ENCODE results near the gene ST8SIA4. TPM values are rescaled to one million over a fixed set of nuclear protein-coding genes. Genes with fewer than 3 reads are reported as not detected.

ST8SIA4 gene
- total and polyA plus RNA-seq, 10 of the 15 experiments (the other 5 are each of a cell fraction or from before 2014, with no cell fraction given), result 4.4 to 30.9 (median 19.5) TPM

DNA sequence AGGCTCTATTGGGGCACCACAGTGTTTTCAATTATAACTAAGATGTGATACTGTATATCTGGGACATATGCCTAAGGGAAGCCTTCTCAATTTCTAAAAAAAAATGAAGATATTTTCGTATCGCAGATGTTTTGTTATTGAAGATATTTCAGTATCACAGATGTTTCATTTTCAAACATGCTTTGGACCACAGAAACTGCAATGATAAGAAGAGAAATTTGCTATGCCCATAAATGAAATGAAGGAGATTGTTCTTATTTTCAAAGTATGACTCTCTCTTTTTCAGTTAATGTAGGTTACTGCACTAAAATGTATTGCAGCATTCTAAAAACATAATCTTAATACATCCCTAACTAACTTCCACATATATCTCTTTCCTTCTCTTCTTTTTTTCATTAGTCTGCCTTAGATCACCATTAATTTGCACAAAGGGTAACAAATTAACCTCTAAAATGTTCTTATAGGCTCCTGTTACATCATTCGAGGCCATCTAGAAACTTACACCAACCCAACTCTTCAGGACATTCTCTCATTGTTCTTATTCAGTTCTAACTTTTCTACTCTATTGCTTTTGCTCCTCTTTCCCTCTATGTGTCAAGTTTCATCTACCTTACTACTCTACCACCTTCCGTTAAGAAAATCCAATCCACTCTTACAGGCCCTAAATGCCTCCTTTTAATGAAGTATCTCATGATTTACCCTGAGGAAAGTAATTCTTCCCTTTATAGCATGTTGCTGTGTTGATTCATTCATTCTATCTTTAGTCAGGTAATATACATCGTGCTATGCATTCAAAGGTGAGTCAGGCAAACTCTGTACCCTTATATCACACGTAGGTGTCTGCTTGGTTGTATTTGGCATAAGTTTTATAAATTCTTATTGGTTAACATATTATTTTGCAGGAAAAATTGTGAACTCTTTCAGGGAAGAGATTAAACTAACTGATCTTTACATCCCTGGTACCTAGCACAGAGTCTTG, 70.5 kb downstream of the ST8SIA4 start:
- POLR2A ChIA-PET, result no interaction called here

More for the DNA sequence above, 70.5 kb downstream of the ST8SIA4 start:
- Histone ChIP-seq H4K20me1 (ENCODE audit: control insufficient read depth, insufficient read depth) (no peaks in the 10 kb centered on the region), H3K9me3 (replicated peaks; ENCODE audit: control insufficient read depth, insufficient read depth, low read length) (peaks cover 14% of the 10 kb centered on the region), H3K4me1 (ENCODE audit: control insufficient read depth, insufficient read depth, low read length) (peaks cover 21% of the 10 kb centered on the region), H3K27me3 (replicated peaks in 1 of 2; ENCODE audit: control insufficient read depth in 2 of 2, insufficient read depth in 2 of 2, low read length in 1 of 2) (no peaks in the 10 kb centered on the region), H3K36me3 (ENCODE audit: control insufficient read depth in 2 of 2, insufficient read depth in 2 of 2, low read length in 1 of 2) (0 out of 4 replicates have a peak, but pooled peaks cover 0 to 2% of the 10 kb centered on the region in 2 experiments), H3K4me3 (peak overlapping the region; percentile 36; the same call in 1 of the 2 replicates), H3K9ac (ENCODE audit: control insufficient read depth, insufficient read depth, low read length) (peak overlapping the region; percentile 12; the same call in 1 of the 2 replicates), H2AFZ (ENCODE audit: control insufficient read depth, low read depth, low read length) (no peak overlapping the region), H3K27ac (ENCODE audit: control insufficient read depth, insufficient read depth) (peak overlapping the region; percentile 75), H3K4me2 (ENCODE audit: control insufficient read depth, insufficient read depth) (peak overlapping the region; percentile 56), H3K79me2 (ENCODE audit: control insufficient read depth, insufficient read depth, low read length) (peaks cover 13% of the 10 kb centered on the region)
- DNase-seq (ENCODE audit: low read depth, low spot score) (no peak), FAIRE-seq (no peak), ATAC-seq (peak; percentile 40)
- TF ChIP-seq CBFB (IDR thresholded peaks at IDR 0.05; ENCODE audit: low read depth), result no peak
- TF ChIP-seq CBX3 (IDR thresholded peaks at IDR 0.05; ENCODE audit: borderline replicate concordance, low read depth), result no peak
- TF ChIP-seq FOXM1 (IDR thresholded peaks at IDR 0.05; ENCODE audit: low read depth, low read length), result 0 out of 2 replicates have a peak, but pooled peaks have one; percentile 19
- TF ChIP-seq ATF7 (IDR thresholded peaks at IDR 0.05; ENCODE audit: low read depth), result peak; percentile 23; the same call in 1 of the 2 replicates
- TF ChIP-seq MEF2A (IDR thresholded peaks at IDR 0.05; ENCODE audit: insufficient read depth, low read depth, low read length), result 0 out of 2 replicates have a peak, but pooled peaks have one; percentile 17
- TF ChIP-seq POU2F2 (IDR thresholded peaks at IDR 0.05; ENCODE audit: borderline replicate concordance, low read depth, low read length), result no peak
- peak; percentile 56; the same call in 1 of the 2 replicates for TF ChIP-seq RUNX3 (IDR thresholded peaks at IDR 0.05; ENCODE audit: low read length)
- peak; percentile 65 for TF ChIP-seq NFIC (IDR thresholded peaks at IDR 0.05; ENCODE audit: low read depth, low read length)
- peak; percentile 69; the same call in 1 of the 2 replicates for TF ChIP-seq HDGF (IDR thresholded peaks at IDR 0.05)
- 53% methylated on average over 6 of the region's 6 CpGs for WGBS (ENCODE audit: insufficient coverage, insufficient replicate concordance, low lambda C conversion rate, missing lambda C conversion rate)
- SMC1A ChIA-PET (ENCODE audit: uncharacterized antibody, unreplicated experiment), result interaction anchor here (13.2 kb wide), 1 partner anchor 69 kb away, joined by 303 read pairs; the partner anchor contains the start of gene ST8SIA4
- CTCF ChIA-PET, result interaction anchor here (2.1 kb wide), 1 partner anchor 8 kb away, joined by 8 read pairs; no protein-coding TSS in a partner anchor
- in situ Hi-C loops (cut with MboI) (no loop called here), intact Hi-C loops (cut with micrococcal nuclease; ENCODE audit: unreplicated experiment) (no loop called here)
- TSS peak; percentile 7 for BruUV-seq (replicated peaks)
- RAD21 ChIA-PET (ENCODE audit: unreplicated experiment), result interaction anchor here (1.0 to 1.7 kb wide), 2 partner anchors 23 to 64 kb away, joined by 3 to 6 read pairs; no protein-coding TSS in a partner anchor

Data from GM12878 (cell line).